RPMI7951 (cell line): Measurements from ENCODE around the gene SEC31B. TPM values are rescaled to one million over a fixed set of nuclear protein-coding genes. Genes with fewer than 3 reads are reported as not detected.

Source experiments
- DNase-seq: peaks from one replicate; pipeline ENCODE4 v3.0.0-alpha.2; 2012; ENCODE audit warnings: low read depth
- total RNA-seq: library from RNA; depleted of rRNA; stranded (reverse); fragments of >200 nt; shearing (Covaris generic); gene quantifications from 2 replicates; pipeline ENCODE4 v1.2.3, GENCODE V29; 2014; rRNA removed

Gene SEC31B, protein sequence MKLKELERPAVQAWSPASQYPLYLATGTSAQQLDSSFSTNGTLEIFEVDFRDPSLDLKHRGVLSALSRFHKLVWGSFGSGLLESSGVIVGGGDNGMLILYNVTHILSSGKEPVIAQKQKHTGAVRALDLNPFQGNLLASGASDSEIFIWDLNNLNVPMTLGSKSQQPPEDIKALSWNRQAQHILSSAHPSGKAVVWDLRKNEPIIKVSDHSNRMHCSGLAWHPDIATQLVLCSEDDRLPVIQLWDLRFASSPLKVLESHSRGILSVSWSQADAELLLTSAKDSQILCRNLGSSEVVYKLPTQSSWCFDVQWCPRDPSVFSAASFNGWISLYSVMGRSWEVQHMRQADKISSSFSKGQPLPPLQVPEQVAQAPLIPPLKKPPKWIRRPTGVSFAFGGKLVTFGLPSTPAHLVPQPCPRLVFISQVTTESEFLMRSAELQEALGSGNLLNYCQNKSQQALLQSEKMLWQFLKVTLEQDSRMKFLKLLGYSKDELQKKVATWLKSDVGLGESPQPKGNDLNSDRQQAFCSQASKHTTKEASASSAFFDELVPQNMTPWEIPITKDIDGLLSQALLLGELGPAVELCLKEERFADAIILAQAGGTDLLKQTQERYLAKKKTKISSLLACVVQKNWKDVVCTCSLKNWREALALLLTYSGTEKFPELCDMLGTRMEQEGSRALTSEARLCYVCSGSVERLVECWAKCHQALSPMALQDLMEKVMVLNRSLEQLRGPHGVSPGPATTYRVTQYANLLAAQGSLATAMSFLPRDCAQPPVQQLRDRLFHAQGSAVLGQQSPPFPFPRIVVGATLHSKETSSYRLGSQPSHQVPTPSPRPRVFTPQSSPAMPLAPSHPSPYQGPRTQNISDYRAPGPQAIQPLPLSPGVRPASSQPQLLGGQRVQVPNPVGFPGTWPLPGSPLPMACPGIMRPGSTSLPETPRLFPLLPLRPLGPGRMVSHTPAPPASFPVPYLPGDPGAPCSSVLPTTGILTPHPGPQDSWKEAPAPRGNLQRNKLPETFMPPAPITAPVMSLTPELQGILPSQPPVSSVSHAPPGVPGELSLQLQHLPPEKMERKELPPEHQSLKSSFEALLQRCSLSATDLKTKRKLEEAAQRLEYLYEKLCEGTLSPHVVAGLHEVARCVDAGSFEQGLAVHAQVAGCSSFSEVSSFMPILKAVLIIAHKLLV
- 0.10 and 0.24 TPM in 2 replicates for total RNA-seq

DNA sequence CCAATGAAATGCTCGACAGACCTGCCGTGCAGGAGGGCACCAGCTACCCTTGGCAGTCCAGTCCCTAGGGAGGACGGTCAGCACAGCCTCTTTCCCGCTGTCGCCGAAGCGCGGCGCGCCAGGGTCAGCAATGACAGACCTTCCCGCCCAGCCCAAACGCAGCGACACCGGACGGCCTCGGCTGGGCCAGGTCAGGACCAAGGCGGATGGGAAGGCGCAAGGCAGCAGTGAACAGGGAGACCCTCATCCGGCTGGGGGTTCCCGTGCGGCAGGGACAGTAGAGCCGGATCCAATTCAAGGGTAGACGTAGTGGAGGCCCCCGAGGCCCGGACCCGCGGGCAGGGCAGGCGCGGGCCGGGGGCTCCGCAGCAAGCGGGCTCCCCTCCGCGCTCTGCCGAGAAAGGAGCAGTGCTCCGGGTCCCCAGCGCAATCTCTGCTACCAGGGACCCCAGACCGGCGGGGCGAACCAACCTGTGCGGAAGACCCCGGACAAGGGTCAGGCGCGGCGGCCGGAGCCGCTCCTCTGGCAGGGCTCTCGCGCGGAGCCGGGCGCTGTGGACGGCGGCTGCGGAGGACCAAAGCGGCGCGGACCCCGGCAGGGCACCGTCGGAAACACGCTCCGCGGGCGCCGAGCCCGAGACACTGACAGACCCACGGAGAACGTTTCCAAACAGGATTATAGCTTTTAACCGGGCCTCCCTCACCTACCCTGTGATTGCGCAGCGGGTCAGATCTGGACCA is at the start of gene SEC31B:
SEC31B (minus strand) TSS at position 551 of the 741 bp plus-strand sequence. CDS start 2,909 bp downstream, outside the sequence.
- peak; percentile 13 for DNase-seq

DNA sequence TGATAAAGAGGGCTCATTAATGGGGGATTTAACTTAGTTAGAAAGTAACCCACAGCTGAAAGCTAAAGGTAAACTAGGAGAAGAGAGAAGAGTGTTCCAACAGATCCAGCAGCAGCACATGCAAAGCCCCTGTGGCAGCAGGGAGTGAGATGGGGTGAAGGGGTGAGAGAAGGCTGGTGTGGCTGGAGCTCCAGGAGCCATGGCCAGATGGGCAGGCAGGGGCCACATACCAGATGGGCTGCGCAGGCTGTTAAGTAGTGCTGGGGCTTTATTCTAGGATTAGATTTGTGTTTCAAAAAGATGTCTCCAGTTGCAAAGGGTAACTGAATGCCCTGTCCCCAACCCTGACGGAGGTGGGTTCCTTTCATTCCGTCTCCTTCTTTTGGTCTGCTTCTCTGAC is 49.3 kb upstream of the SEC31B start:
- DNase-seq = no peak

DNA sequence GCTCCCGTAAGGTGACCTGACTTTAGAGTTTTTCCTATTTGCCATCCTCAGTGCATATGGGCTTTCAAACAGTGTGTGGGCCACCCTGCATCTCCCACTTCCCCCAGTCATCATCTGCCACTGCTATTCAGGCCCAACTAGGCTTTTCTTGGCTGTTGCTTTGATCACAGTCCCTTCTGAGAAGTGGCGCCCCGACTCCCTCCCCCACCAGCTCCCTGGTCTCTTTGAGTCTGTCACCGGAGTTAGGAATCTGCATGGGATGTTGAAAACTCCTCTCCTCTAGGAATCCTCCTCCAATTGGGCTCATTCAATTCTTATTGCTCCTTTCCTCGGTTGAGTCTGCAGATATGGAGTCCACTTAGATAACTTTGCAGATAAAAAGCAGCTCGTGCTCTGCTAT is 48.2 kb upstream of the SEC31B start:
- no peak for DNase-seq

DNA sequence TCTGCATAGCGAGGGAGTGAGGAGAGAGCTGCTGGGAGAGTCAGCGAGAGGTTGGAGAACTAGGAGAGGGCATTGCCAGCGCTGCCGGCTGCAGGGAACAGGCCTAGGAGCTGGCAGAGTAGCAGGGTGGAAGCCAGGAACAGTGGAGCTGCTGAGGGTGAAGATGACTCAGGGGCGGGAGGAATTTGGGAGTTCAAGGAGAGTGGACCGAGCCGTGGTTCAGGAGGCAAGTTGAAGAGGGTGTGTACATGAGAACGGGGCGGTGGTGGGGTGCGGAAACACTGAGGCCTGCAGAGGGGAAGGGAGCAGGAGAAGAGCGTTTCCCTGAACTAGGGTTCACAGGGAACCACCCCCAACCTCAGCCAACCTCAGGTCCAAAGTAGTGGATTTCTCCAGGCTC is 47.6 kb upstream of the SEC31B start:
- DNase-seq = no peak

DNA sequence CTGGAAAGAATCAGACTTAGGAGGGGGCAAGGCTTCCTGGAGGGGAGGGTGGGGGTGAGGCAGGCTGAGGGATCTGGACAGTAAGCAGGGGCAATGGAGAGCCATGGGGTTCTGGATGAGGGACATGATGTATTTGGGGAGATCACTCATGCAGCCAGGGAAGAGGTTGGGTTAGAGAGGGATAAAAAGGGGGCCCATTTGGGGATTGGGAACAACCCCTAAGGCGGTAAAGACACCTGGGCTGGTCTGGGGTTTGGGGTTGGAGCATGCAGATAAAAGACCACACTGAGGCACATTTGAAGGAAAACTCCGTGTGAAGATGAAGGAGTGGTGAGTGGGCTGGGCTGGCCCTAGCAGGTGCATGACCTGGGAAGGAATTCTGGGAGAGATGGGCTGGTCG is 46.9 kb upstream of the SEC31B start:
- no peak for DNase-seq

DNA sequence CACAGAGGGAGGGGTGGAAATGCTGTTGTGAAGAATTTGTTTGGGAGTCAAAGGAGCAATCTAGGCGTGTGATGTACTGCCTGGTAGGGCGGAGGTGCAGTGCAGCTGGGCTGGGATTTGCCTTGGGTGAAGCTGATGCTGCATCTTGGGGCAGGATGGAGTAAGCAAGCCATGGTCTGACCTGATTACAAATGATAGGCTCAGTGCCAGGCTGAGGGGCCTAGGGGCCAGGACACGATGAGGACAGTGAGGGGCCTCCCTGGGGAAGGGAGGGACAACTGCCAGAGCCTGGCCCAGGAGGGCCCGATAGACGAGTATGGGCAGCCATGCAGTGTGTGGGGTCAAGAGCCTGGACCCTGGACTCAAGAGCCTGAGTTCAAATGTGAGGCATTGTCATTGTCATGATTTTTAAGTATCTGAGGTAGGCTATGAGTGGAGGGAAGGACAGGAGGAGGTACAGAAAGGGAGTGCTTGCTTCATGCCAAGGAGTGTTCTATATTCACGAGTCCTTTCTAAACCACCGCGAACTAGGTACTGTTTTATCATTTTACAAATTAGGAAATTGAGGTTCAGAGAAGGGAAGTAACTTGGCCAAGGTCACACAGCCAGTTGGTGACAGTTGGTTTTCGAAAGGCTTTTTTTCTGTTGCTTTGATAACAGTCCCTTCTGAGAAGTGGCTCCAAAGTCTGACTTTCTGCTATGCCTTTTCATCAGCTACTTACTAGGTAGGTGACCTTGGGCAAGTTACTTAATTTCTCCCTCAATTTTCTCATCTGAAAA is 45.7 kb upstream of the SEC31B start:
- DNase-seq = no peak

DNA sequence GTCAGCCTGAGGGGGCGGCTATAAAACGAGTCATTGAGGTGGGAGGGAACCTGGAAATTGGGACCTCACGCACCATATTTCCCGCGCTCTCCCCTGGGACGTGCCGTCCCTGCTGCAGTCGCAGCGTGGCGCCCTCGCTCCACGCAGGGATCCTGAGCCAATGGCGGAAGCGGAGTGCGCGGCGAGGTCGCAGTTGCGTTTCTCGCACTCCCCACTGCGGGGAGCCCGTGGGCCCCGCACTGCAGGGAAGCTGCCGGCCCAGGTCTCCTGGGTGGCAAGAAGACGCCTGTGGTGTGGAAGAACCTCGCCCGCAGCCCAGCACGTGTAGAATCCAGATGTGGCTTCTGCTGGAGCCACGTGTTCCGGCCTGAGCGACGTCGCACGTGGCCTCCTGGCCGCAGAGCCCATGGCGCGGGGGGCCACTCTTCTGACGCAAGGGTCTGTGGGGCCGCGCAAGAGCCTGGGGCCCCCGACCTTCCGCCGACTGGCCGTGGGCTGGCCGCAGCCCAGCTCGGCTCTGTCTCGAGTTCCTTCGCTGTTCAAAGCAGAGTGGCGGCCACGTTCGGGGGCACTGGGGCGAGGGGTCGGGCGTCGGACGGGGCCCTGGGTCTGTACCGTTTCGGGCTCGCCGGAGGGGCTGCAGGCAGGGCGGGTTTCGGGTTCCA is 42.5 kb upstream of the SEC31B start:
- DNase-seq = peak; percentile 44

DNA sequence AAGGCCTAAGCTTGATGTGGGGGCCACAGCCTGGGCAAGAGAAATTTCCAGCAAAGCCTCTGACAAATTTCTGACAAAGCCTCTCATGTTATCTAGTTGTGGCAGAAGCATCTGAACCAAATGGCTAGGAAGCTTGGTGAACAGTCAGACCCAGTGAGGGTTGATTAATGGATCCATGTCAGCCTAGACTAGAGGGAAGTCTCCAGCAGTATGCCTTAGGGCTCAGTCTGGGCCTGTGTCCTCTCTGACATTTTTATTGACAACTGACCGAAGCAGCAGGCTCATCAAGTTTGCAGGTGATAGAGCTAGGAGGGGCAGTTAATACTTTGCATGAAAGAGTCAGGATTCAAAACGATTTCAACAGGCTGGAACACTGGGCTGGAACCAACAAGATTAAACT is 41.3 kb upstream of the SEC31B start:
- no peak for DNase-seq

DNA sequence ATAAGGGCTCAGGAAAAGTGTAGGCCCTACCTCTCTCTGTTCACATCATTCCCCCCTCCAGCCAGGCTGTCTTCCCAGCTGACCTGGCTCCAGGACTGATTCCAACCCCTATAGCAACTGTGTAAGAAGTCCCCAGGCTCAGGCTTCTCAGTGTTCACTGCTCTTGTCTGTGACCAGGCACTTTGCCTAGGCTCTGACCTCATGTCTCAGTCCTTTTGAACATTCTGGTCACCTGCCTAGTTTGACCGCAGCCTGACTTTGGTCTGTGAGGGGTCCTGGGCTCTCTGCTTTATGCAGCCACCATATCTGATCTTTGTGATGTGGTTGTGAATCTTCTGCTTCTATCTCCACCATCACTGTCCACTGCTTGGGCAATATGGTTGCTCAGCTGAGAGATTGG is 40.6 kb upstream of the SEC31B start:
- DNase-seq = no peak

DNA sequence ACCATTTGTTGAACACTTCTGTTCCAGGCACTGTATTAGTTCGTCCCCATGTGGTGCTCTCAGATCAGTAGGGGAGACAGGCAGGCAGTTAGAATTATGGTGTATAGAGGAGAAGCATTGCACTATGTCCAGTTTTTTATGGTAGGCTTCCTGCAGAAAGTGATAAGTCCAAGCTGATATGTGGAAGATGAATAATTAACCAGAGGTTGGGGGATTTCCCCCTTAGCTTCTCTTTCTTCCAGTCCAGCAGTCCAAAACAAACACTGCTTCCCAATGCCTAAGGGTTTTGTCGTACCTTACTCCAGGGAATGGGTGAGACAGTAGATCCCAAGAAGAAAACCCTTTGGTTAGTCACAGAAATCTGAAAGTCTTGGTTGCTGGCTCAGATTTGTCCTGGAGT is 35.2 kb upstream of the SEC31B start:
- DNase-seq = no peak

DNA sequence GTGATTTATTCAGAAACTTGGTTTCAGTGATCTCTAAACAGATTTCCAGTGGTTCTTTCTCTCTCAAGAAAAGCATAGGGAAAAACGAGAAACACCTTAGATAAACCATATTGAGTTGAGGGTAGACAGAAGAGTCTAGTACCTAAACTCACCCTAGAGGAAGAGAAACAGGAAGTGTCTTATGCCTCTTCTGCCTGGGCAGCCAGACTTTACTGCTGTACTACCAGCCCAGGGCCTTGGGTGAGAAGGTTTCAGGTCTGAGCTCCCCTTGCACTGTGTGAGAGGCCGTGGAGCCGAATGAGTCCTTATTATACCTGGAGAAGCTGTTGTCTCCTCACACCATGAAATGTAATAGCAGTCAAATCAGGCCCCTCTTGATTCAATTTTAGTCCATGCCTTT is 34.3 kb upstream of the SEC31B start:
- DNase-seq = no peak

DNA sequence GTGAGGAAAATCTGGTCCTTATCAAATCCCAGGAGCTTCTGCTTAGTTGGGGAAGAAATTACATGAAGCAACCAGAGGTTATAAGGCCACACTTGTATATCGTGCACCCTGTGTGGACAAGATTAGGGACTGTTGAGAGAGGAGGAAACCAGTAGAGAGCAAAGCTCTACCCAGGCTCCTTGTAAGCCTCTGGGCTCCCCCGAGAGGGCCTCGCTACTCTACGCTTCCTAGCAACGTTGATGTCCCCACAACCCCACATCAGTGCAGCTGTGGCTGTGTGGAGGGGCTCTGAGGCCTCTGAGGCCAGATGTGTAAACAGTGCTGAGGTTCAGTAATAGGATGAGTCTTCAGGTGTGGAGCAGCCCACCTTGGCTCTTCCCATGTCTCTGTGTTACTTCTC is 32.1 kb upstream of the SEC31B start:
- no peak for DNase-seq

DNA sequence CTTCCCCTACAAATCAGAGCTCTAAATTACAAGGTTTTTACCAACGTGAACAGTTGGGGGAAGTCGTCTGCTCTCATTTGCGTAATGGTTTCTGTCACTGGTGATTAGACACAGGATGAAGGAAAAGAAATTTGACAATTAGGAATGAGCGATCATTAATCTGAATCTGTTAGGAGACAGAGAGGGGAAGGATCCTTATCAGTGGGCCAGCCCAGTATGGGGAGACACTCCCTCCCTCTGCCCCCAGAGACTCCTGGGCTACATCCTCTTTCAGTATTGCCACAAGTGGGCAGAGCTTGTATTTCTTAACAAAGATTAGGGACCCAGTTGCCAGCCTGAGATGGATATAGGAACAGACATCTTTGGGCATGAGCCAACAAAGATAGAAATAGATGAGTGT is 31.5 kb upstream of the SEC31B start:
- DNase-seq = no peak

DNA sequence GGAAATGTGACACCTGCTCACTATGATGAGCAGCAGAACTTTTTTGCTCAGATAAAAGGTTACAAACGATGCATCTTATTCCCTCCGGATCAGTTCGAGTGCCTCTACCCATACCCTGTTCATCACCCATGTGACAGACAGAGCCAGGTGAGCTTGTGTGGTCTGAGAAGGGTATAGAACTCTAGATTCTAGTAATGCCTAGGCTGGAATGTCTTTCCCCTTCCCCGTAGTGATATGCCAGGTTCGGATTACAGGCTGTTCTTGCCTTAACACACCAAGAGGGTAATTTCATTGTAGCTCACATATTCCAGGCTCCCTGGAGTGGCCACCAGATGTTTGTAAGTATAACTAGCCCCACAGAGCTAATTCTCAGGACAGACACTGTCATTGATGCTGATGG is 25.3 kb upstream of the SEC31B start:
- no peak for DNase-seq

DNA sequence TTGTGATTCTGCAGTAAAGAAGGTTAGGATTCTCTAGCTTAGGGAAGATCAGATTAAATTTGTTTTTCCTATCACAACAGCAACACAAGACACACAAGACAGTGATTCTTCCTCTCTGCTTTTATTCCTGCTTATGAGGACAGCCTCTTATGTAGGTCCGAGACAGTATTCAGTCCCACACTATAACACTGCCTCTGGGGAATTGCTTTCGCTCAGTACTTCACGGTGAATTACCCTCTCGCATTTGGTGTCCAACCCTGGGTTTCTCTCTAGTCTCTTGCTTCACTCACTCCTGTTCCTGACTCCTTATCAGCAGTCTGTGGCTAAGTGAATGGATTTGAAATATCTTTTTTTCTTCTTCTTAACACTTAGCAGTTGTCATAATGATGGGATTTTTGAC is 17.8 kb upstream of the SEC31B start:
- no peak for DNase-seq

DNA sequence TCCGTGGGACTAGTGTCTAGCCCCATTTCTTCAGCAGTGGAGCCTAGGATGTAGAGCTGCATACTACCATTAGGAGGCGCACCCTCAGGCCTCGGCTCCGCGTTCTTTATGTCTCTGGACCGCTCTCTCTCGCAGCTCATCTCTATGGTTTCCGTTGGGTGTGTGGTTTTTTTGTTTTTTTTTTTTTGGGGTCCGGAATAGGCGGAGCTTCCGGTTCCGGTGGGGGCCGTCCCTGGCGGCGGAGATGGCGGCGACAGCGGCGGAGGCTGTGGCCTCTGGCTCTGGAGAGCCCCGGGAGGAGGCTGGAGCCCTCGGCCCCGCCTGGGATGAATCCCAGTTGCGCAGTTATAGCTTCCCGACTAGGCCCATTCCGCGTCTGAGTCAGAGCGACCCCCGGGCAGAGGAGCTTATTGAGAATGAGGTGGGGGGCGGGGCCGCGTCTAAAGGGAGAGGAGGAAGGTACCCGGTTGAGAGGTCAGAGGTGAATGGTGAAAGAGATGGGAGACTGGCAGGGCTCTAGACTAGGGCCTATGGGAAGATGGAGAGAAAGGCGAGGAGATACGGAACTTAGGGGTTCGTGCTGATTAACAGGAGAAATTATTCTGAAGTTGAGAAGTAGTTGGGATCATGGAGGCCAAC is 16.2 kb upstream of the SEC31B start, which contains the start of gene HIF1AN:
HIF1AN (plus strand) TSS at position 229 of the 639 bp plus-strand sequence; CDS start at position 245, 16 bp downstream.
- peak; percentile 92 for DNase-seq

DNA sequence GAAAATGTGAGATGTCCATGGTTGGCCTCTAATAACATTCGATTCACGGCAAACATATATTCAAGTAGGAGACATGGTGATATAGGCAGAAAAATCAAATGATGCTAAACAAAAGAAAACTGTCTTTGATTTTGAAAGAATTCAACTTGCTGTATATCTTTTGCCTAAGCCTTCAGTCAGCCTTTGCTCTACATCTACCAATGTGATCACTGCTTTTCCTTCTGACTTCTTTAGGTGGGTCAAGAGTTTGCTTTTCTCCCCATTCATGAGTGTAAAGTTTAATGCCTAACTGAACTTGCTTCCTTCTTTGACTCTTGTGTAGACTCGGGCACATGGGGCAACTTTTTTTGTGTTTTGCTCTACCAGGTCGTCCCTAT is 15.7 kb upstream of the SEC31B start:
- DNase-seq = no peak

DNA sequence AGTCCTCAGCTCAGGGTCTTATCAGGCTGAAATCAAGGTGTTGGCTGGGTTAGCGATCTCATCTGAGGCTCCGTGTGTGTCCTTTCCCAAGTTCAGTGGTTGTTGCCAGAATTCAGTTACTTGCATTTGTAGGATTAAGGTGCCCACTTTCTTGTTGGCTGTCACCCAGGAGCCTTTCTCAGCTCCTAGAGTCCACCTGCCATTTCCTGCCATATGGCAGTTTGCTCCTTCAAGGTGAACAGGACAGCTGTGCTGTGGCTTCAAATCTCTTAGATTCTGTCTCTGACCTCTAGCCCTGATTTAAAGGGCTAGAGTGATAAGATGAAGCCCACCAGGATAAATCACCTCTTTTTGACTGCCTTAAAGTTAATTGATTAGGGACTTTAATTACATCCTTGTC is 15.1 kb upstream of the SEC31B start:
- DNase-seq = no peak

DNA sequence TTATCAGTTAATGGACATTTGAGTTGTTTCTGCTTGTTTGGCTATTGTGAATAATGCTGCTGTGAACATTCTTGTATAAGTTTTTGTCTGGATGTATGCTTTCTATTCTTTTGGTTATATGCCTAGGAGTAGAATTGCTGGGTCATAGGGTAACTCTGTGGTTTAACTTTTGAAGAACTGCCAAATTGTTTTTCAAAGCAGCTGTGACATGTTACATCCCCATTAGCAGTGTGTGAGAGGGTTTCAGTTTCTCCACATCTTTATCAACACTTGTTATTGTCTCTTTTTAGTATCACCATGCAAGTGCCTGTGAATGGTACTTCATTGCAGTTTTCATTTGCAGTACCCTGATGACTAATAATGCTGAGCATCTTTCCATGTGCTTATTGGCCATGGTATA is 12.1 kb upstream of the SEC31B start:
- DNase-seq = no peak
